Measurements from ENCODE around the gene ENTHD1.

Gene ENTHD1

GRCh38 chr22:39717099-39717498 lies 176.5 kb downstream of the ENTHD1 start:
- DNase-seq (ENCODE audit: low spot score) = no peak
- Mint-ChIP-seq H3K9me3 (peaks cover 4% of the 10 kb centered on the region), H3K27me3 (ENCODE audit: low read depth) (peaks cover 11% of the 10 kb centered on the region), H3K4me3 (no peak overlapping the region), H3K4me1 (ENCODE audit: low read depth) (peaks cover 13% of the 10 kb centered on the region), H3K27ac (no peak overlapping the region), H3K36me3 (ENCODE audit: low read depth) (no peaks in the 10 kb centered on the region)

GRCh38 chr22:39716534-39716933 lies 177.0 kb downstream of the ENTHD1 start:
- DNase-seq (ENCODE audit: low spot score) = no peak
- Mint-ChIP-seq H3K9me3 (no peaks in the 10 kb centered on the region), H3K4me3 (no peak overlapping the region), H3K27ac (no peak overlapping the region), H3K36me3 (ENCODE audit: low read depth) (no peaks in the 10 kb centered on the region), H3K27me3 (ENCODE audit: low read depth) (peaks cover 11% of the 10 kb centered on the region), H3K4me1 (ENCODE audit: low read depth) (peaks cover 8% of the 10 kb centered on the region)

GRCh38 chr22:39715778-39716495 lies 177.6 kb downstream of the ENTHD1 start:
- Mint-ChIP-seq H3K4me1 (ENCODE audit: low read depth) (peaks cover 8% of the 10 kb centered on the region), H3K36me3 (ENCODE audit: low read depth) (no peaks in the 10 kb centered on the region), H3K9me3 (no peaks in the 10 kb centered on the region), H3K27me3 (ENCODE audit: low read depth) (peaks cover 11% of the 10 kb centered on the region), H3K4me3 (no peak overlapping the region), H3K27ac (no peak overlapping the region)
- DNase-seq (ENCODE audit: low spot score) = no peak

GRCh38 chr22:39714321-39714720 lies 179.2 kb downstream of the ENTHD1 start:
- H3K4me3 Mint-ChIP-seq = no peak overlapping the region
- DNase-seq (ENCODE audit: low spot score) = no peak
- no peaks in the 10 kb centered on the region for H3K9me3 Mint-ChIP-seq
- H3K27me3 Mint-ChIP-seq (ENCODE audit: low read depth) = peaks cover 14% of the 10 kb centered on the region
- no peaks in the 10 kb centered on the region for H3K36me3 Mint-ChIP-seq (ENCODE audit: low read depth)
- peaks cover 6% of the 10 kb centered on the region for H3K4me1 Mint-ChIP-seq (ENCODE audit: low read depth)
- H3K27ac Mint-ChIP-seq = no peak overlapping the region

- Mint-ChIP-seq H3K4me1 (ENCODE audit: low read depth) (peaks cover 3% of the 10 kb centered on the region), H3K27ac (no peak overlapping the region), H3K36me3 (ENCODE audit: low read depth) (no peaks in the 10 kb centered on the region)
These were observed 179.7 kb downstream of the ENTHD1 start for GRCh38 chr22:39713799-39714290.

GRCh38 chr22:39712751-39713525 lies 180.6 kb downstream of the ENTHD1 start:
- H3K27me3 Mint-ChIP-seq (ENCODE audit: low read depth) = peaks cover 19% of the 10 kb centered on the region
- no peaks in the 10 kb centered on the region for H3K4me1 Mint-ChIP-seq (ENCODE audit: low read depth)
- no peaks in the 10 kb centered on the region for H3K36me3 Mint-ChIP-seq (ENCODE audit: low read depth)
- no peak overlapping the region for H3K27ac Mint-ChIP-seq
- DNase-seq (ENCODE audit: low spot score) = no peak
- H3K4me3 Mint-ChIP-seq = no peak overlapping the region
- H3K9me3 Mint-ChIP-seq = no peaks in the 10 kb centered on the region

More at GRCh38 chr22:39713799-39714290, 179.7 kb downstream of the ENTHD1 start:
- peaks cover 16% of the 10 kb centered on the region for H3K27me3 Mint-ChIP-seq (ENCODE audit: low read depth)
- H3K9me3 Mint-ChIP-seq = no peaks in the 10 kb centered on the region
- no peak overlapping the region for H3K4me3 Mint-ChIP-seq
- no peak for DNase-seq (ENCODE audit: low spot score)

GRCh38 chr22:39712081-39712480 lies 181.5 kb downstream of the ENTHD1 start:
- Mint-ChIP-seq H3K27me3 (ENCODE audit: low read depth) (peaks cover 19% of the 10 kb centered on the region), H3K4me1 (ENCODE audit: low read depth) (no peaks in the 10 kb centered on the region), H3K27ac (no peak overlapping the region), H3K36me3 (ENCODE audit: low read depth) (no peaks in the 10 kb centered on the region), H3K4me3 (no peak overlapping the region), H3K9me3 (no peaks in the 10 kb centered on the region)
- no peak for DNase-seq (ENCODE audit: low spot score)

- no peaks in the 10 kb centered on the region for H3K9me3 Mint-ChIP-seq
- peaks cover 19% of the 10 kb centered on the region for H3K27me3 Mint-ChIP-seq (ENCODE audit: low read depth)
- no peak for DNase-seq (ENCODE audit: low spot score)
- H3K4me3 Mint-ChIP-seq = no peak overlapping the region
- H3K4me1 Mint-ChIP-seq (ENCODE audit: low read depth) = no peaks in the 10 kb centered on the region
- H3K27ac Mint-ChIP-seq = no peak overlapping the region
- no peaks in the 10 kb centered on the region for H3K36me3 Mint-ChIP-seq (ENCODE audit: low read depth)
These were observed 183.0 kb downstream of the ENTHD1 start for GRCh38 chr22:39710380-39711150.

GRCh38 chr22:39707816-39708215 lies 185.7 kb downstream of the ENTHD1 start:
- Mint-ChIP-seq H3K36me3 (ENCODE audit: low read depth) (no peaks in the 10 kb centered on the region), H3K4me1 (ENCODE audit: low read depth) (no peaks in the 10 kb centered on the region), H3K9me3 (no peaks in the 10 kb centered on the region), H3K4me3 (no peak overlapping the region), H3K27me3 (ENCODE audit: low read depth) (peaks cover 18% of the 10 kb centered on the region), H3K27ac (no peak overlapping the region)
- DNase-seq (ENCODE audit: low spot score) = no peak

GRCh38 chr22:39707351-39707750 lies 186.2 kb downstream of the ENTHD1 start:
- Mint-ChIP-seq H3K27me3 (ENCODE audit: low read depth) (peaks cover 16% of the 10 kb centered on the region), H3K27ac (no peak overlapping the region), H3K4me3 (no peak overlapping the region), H3K4me1 (ENCODE audit: low read depth) (no peaks in the 10 kb centered on the region), H3K36me3 (ENCODE audit: low read depth) (no peaks in the 10 kb centered on the region), H3K9me3 (no peaks in the 10 kb centered on the region)
- no peak for DNase-seq (ENCODE audit: low spot score)

- no peak overlapping the region for H3K4me3 Mint-ChIP-seq
- no peaks in the 10 kb centered on the region for H3K9me3 Mint-ChIP-seq
- H3K27me3 Mint-ChIP-seq (ENCODE audit: low read depth) = peaks cover 20% of the 10 kb centered on the region
- no peak for DNase-seq (ENCODE audit: low spot score)
- no peaks in the 10 kb centered on the region for H3K4me1 Mint-ChIP-seq (ENCODE audit: low read depth)
- no peaks in the 10 kb centered on the region for H3K36me3 Mint-ChIP-seq (ENCODE audit: low read depth)
- H3K27ac Mint-ChIP-seq = no peak overlapping the region
These were observed 187.0 kb downstream of the ENTHD1 start for GRCh38 chr22:39706376-39707140.

- Mint-ChIP-seq H3K4me1 (ENCODE audit: low read depth) (no peaks in the 10 kb centered on the region), H3K27ac (no peak overlapping the region), H3K9me3 (no peaks in the 10 kb centered on the region), H3K36me3 (ENCODE audit: low read depth) (no peaks in the 10 kb centered on the region), H3K4me3 (no peak overlapping the region), H3K27me3 (ENCODE audit: low read depth) (peaks cover 13% of the 10 kb centered on the region)
- no peak for DNase-seq (ENCODE audit: low spot score)
These were observed 188.2 kb downstream of the ENTHD1 start for GRCh38 chr22:39705386-39705785.

GRCh38 chr22:39703928-39704639 lies 189.5 kb downstream of the ENTHD1 start:
- DNase-seq (ENCODE audit: low spot score) = no peak
- no peak overlapping the region for H3K27ac Mint-ChIP-seq
- no peaks in the 10 kb centered on the region for H3K36me3 Mint-ChIP-seq (ENCODE audit: low read depth)
- H3K27me3 Mint-ChIP-seq (ENCODE audit: low read depth) = peaks cover 9% of the 10 kb centered on the region
- no peaks in the 10 kb centered on the region for H3K4me1 Mint-ChIP-seq (ENCODE audit: low read depth)
- no peak overlapping the region for H3K4me3 Mint-ChIP-seq
- no peaks in the 10 kb centered on the region for H3K9me3 Mint-ChIP-seq

Data from T-helper 2 cell treated with Interferon-gamma antibody and Interleukin-4, amounts not matched to agents 5 μg/mL and 100 μg/mL, for 36 hours (primary cell).